ENCODE results near the gene DOCK3.

DNA sequence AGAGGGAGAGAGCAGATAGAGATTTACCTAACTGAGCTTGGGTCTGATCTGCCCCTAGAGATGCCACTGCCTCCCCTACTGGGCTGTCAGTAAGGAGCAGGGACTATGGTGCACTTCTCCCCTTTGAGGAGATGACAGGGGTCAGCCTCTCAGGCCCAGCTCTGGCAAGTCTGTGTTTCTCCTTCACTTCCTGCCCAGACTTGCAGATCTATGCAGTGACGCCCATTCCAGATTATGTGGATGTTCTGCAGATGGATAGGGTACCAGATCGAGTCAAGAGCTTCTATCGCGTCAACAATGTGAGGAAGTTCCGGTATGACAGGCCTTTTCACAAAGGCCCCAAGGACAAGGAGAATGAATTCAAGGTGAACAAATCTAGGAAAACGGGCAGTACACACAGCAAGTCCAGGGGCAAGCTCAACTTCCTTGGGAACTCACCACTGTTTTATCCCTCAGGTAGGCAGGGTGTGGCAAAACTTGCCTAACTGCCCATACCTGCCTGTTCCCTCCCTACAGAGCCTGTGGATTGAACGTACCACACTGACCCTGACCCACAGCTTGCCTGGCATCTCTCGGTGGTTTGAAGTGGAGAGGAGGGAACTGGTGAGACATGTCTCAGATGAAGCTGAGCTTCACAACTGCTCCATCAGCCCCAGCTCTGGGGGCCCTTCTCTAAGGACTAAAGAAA is 681.3 kb downstream of the DOCK3 start:
- TF ChIP-seq, protein P1, sequence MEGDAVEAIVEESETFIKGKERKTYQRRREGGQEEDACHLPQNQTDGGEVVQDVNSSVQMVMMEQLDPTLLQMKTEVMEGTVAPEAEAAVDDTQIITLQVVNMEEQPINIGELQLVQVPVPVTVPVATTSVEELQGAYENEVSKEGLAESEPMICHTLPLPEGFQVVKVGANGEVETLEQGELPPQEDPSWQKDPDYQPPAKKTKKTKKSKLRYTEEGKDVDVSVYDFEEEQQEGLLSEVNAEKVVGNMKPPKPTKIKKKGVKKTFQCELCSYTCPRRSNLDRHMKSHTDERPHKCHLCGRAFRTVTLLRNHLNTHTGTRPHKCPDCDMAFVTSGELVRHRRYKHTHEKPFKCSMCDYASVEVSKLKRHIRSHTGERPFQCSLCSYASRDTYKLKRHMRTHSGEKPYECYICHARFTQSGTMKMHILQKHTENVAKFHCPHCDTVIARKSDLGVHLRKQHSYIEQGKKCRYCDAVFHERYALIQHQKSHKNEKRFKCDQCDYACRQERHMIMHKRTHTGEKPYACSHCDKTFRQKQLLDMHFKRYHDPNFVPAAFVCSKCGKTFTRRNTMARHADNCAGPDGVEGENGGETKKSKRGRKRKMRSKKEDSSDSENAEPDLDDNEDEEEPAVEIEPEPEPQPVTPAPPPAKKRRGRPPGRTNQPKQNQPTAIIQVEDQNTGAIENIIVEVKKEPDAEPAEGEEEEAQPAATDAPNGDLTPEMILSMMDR (IDR thresholded peaks at IDR 0.05): no peak
- TF ChIP-seq POLR2A (IDR thresholded peaks at IDR 0.05): no peak
